Activated naive CD4-positive, alpha-beta T cell treated with anti-CD3 and anti-CD28 coated beads, Interleukin-2, amount 50 U/mL, for 16 hours (primary cell): Measurements from ENCODE around the gene SURF4.

Source experiments
- DNase-seq: peaks from one replicate; pipeline ENCODE4 v3.0.0-alpha.2; 2020

Gene SURF4

DNA sequence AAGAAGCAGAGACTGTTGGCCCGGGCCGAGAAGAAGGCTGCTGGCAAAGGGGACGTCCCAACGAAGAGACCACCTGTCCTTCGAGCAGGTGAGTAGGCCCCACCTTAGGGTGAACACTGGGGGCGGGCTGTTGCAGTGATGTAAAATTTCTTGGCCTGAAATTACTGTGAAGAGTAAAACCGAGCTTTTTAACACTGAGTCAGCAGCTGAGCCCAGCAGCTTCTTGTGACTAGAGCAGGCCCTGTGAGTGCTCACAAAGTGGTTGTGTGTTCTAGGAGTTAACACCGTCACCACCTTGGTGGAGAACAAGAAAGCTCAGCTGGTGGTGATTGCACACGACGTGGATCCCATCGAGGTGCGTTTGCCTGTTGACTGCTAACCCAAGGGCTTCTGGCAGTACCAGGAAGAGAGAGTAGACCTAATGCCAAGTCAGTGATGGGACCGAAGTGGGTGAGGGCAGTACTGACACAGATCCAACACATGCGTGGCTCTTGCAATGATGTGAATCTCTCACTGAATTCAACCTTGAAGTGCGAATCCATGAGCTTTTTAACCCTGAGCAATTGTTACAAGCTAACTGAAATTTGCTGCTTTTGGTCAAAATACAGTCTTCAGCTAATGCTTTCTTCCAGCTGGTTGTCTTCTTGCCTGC is 25.8 kb downstream of the SURF4 start:
- no peak for DNase-seq

DNA sequence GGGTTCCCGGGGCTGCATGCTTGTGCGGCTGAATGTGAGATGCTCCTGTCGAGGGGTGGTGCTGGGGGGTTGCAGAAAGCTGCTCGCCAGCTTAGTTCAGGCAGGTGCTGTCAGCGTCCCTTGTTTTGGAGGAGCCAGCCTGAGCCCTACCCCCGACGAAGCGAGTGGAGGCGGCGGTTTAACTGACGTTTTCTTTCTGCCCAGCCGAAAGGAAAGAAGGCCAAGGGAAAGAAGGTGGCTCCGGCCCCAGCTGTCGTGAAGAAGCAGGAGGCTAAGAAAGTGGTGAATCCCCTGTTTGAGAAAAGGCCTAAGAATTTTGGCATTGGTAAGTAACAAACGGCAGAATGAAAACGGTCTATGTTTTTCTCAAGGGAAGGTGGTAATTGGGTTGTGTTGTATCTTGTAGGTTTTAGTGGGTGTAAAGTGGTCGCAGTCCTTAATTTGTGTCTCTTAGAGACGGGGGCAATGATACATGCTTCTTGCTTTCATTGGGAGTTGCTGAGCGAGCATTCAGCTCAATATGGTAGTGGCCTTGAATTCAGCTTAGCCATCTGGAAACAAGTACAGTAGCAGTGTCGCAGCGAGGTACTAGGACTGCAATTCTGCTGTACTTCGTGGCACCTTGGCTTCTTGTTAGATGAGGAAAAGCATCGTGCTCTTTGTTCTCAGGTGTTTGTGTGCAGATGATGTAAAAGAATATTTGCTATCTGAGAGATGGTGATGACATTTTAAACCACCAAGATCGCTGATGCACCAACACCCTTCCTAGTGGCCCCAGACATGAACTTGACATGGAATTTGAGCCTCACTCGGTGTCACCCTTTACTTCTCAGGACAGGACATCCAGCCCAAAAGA is 26.9 kb downstream of the SURF4 start:
- DNase-seq, result no peak

DNA sequence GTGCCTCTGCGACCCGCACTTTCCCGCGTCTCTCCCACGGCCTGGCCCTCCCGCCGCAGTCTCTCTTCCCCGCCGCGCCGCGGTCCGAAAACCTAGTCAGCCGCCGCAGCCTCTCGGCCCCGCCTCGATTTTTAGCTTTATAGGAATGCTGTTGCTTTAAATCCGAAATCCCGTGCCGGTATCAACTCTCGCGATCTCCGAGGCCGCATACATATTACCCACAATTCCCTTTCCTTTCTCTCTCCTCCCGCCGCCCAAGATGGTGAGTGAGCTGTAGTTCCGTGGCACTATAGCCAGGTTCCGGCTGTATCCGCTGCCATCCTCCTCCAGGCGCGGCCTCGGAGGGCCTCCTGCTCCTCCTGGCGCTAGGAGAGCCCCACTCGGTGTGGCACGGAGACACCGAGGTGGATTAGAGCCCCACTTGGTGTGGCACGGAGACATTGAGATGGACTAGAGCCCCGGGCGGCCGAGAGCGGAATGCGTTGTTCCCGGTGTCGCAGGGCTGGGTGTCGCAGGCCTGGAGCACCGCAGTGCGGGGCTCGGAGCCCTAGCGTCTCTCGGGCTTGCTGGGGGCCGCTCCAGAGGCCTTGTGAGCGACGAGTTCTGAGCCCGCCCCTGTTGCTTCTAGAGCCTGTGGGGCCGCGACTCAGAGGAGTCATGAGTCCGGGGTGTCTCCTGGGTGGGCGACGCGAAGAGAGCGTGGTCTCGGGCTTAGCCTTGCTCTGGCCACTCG is 27.7 kb downstream of the SURF4 start, which contains the start of the genes MED22 and RPL7A:
Gene MED22 (minus strand): TSS at position 147 of the 733 bp plus-strand sequence. CDS start 1,469 bp downstream, outside the sequence.
Gene RPL7A (plus strand): TSS at position 234 of the 733 bp plus-strand sequence. CDS start 26 bp downstream, at position 260.
- DNase-seq, result peak; percentile 92

GRCh38 chr9:133347515-133347984 is 28.3 kb downstream of the SURF4 start:
- DNase-seq, result peak; percentile 53

- no peak for DNase-seq
Measured at GRCh38 chr9:133346021-133346785, 29.7 kb downstream of the SURF4 start.

- no peak for DNase-seq
Measured at GRCh38 chr9:133345596-133345995, 30.3 kb downstream of the SURF4 start.

GRCh38 chr9:133344979-133345378 is 30.9 kb downstream of the SURF4 start:
- no peak for DNase-seq

DNA sequence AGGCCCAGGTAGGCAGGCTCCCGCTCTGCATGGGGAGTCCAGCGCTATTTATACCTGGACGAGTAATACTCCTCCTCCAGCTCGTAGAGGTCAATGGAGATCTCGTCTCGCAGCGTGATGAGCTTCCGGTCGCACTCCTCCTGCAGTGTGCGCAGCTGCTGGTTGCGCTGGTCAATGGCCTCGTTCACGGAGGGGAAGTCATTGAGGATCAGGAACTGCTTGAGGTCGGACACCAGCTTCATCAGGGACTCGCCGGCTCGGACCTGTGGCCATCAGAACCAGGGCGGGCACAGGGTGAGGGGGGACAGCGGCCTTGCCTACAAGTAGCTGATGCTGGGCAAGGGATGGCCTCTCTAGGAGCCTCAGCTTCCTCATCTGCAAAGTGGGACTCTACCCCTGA is 31.8 kb downstream of the SURF4 start:
- DNase-seq, result no peak

DNA sequence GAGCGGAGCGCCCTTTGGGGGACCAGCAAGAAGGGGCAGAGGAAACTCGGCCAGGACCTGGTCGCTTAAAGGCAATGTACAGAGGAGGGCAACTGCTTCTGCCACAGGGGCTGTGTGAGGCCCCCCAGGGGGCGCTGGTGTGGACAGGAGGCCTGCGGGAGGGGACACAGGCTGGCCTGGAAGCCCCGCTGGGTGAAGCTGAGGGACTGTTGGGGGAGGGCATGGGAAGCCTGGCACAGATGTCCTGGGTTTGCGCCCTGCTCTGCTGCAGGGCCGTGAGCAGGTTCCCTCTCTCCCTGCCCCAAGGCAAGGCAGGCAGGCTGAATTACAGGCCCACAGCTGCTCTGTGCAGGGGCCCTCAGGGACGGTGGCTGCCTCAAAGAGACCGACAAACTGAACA is 33.3 kb downstream of the SURF4 start:
- DNase-seq, result no peak

DNA sequence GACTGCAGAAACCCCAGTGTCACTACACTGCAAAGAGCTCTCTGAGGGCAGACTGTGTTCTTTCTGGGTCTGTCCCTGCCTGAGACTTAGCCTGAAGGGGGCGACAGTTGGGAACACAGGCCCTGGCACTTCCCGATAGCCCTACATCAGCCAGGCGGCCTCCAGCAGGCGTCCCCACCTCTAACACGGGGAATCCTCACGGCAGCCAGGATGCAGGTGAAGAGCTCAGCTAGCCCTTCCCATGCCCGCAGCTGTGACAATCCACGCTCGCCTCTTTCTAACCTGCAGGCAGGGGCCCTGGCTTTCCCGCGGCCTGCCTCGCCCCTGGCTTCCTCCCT is 33.8 kb downstream of the SURF4 start:
- no peak for DNase-seq

DNA sequence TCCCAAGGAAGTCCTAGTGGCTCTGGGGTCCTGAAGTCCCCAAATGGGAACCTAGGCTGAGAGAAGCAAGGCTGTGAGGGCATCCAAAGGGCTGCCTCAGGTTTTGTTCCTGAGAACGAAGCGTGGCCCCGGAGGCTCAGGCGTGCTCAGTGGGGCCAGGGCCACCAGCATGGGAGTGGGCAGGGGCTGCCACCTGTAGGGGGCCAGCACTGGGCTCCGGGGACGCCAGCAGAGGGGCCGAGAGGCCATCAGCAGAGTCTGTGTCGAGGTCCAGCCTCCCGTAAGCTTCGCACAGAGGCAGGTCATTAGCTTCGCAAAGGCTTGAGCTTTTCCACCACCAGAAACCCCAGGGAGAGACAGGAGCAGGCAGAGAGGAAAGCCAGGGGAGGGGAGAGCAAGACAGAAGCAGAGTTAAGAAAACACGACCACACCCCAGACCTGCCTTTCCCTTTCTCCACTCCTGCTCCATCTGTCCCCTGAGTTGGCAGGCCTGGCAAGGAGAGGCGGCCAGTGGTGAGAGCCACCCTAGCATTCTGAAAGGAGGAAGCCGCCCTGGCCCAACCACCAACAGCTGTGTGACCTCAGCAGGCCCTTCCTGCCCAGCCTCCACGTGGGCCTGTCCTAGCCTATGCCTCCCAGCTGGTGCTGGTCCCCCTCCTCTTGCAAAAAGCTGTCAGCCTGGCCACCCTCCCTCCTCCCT is 34.3 kb downstream of the SURF4 start:
- no peak for DNase-seq

GRCh38 chr9:133340916-133341315 is 34.9 kb downstream of the SURF4 start:
- DNase-seq, result no peak

DNA sequence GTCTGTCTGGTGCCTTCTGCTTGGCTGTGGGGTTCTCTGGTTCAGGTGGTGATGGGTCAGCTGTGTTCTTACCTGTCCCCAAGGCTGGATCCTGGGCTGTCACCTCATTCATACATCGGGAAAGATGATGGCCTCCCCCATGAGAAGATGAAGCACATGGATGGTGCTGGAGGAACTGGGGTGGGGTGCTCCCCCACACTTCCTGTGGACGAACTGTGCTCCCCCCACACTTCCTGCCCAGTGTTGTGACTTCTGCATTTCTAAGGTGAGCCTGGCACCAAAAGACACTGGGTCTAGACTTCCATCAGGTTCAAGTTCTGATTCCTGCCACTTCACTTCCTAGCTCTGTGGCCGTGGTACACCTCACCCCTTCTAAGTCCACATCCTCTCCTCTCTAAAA is 35.6 kb downstream of the SURF4 start:
- no peak for DNase-seq

GRCh38 chr9:133339641-133340040 is 36.2 kb downstream of the SURF4 start:
- no peak for DNase-seq

DNA sequence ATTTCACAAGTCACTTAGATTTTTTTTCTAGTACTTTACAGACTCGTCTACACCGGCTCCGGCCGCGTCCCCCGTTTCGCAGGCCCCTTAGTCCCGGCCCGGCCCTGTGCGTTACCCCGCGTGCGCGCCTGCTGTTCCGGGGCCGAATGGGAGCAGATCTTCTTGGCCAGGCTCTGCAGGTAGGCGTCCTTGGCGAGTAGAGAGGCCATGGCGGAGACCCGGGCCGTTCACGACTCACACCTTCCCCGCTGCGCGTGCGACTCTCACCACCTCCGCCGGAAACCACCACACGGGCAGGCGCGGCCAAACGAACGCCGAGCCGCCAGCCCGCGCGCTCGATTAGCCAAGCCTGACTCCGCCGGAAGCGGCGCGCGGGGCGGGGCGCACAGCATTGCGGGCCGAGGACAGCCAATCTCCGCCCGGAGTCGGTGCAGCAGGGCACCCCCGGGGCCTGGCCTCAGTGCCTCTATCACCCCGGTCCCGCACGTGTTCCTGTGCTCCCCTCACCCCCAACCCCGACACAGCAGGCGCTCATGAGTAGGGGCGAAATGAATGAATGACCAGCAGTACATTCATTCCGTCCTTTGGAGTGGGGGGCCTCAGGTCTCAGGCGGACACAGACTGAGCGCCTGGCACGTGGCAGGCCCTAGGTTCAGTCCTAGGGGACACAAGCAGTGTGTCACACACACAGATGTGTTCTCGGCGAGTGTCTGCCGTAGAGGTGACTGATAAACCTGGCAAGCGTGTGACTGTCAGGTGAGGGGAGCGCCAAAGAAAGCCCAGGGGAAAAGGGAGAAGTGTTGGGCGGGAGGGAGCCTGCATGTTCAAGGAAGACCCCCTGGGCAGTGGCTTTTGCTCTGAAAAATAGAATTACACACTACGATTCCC is 39.7 kb downstream of the SURF4 start, which contains the start of gene SURF6:
Gene SURF6 (minus strand): TSS at position 265 of the 888 bp plus-strand sequence. CDS start 56 bp downstream, at position 209.
- DNase-seq, result peak; percentile 96

GRCh38 chr9:133334888-133335287 is 41.0 kb downstream of the SURF4 start:
- peak; percentile 2 for DNase-seq

- no peak for DNase-seq
Measured at GRCh38 chr9:133334161-133334560, 41.7 kb downstream of the SURF4 start.

DNA sequence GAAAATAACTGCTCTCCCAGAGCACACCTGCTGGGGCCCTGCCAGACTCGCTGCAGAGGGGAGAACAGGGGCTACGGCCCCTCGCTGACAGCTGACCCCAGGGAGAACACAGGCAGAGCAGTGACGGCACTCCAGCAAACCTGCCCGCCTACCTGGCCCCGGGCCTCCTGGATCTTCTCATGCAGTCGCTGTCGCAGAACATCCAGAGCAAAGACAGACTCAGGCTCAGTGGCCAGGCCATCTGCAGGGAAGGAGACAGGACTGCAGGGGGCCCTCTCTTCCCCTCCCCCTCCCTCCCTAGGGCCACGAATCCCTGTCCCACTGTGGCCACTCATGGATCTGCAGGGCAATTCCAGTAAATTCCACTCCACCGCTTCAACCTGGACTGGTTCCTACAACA is 42.3 kb downstream of the SURF4 start:
- DNase-seq, result no peak

DNA sequence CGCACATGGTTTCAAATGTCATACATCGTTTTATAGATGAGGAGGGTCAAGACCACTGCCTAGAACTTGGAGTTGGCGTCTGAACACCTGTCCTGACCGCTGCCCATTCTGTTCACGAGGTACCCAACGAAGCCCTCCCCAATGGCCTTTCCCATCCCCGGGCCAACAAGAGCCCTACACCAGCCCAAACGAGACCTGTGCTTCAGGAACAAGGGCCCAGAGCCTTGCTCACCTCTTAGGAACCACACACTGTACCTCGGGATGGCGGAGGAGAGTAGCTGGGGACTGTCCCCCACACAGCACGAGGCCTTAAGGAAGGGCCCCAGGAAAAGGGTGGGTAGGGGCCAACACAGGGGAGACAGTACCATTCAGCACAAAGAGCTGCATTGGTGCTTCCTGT is 42.8 kb downstream of the SURF4 start:
- no peak for DNase-seq

DNA sequence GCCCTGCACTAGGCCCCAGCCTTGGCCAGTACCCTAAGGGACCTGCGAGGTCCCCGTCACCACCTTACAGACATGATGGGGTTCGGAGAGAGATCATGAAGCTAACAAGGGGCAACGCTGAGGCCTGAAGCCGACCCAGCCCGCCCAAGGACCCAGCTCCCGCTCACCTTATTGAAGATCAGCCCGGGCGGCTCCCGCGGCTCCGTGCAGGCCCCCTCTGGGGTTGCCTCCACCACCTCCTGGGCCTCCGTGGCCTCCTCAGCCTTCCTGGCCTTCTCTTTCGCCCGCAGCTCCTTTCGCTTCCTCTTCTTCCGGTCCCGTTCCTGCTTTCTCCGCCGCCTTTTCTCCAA is 43.5 kb downstream of the SURF4 start:
- no peak for DNase-seq
